Mucosa of descending colon (tissue), 3 donors: ENCODE measurements around the gene TSSK2. TPM values are rescaled to one million over a fixed set of nuclear protein-coding genes. Genes with fewer than 3 reads are reported as not detected.
A peak's percentile ranks its signal among the peaks of the same experiment; 100 is the strongest.

Source experiments
- ATAC-seq: fragments of 200-7000 bp; cut with Tn5 transposase; one replicate; pipeline ENCODE4 v1.9.1; 2020; ENCODE audit warnings: mild to moderate bottlenecking, moderate library complexity
- DNase-seq, 3 donors: peaks; one replicate each; pipeline ENCODE4 v3.0.0-alpha.2; 2020
- H3K36me3 ChIP-seq: fragments of 200-600 bp; one replicate; pipeline ENCODE4 v1.8.0; 2021; ENCODE audit warnings: low read depth, mild to moderate bottlenecking
- H3K4me1 ChIP-seq: fragments of 200-600 bp; one replicate; pipeline ENCODE4 v1.8.0; 2021; ENCODE audit warnings: low read depth, mild to moderate bottlenecking
- H3K4me3 ChIP-seq: fragments of 200-600 bp; one replicate; pipeline ENCODE4 v1.8.0; 2021; ENCODE audit warnings: mild to moderate bottlenecking
- H3K9me3 ChIP-seq: fragments of 200-600 bp; one replicate; pipeline ENCODE4 v1.8.0; 2021; ENCODE audit warnings: mild to moderate bottlenecking
- CTCF ChIP-seq: fragments of 200-600 bp; IDR thresholded peaks from one replicate; pipeline ENCODE4 v1.8.0; 2022; ENCODE audit warnings: antibody characterized with exemption, mild to moderate bottlenecking
- intact Hi-C, 2 donors: fragments of 100-400 bp; cut with DNase I in 1 of 2; cut with micrococcal nuclease in 1 of 2; formaldehyde crosslinking; loops; one replicate each; pipeline versions ENCODE4 v1.11.0 to v1.11.1; 2022; cut with DNase I, micrococcal nuclease
- total RNA-seq, 3 donors: library from RNA; stranded (reverse); fragmentation: NEBNext Ultra II Directional in 2 of 3; extraction: Animal tissue kit (Norgen Biotek cat#: 25700) in 2 of 3; gene quantifications; one replicate each; pipeline versions ENCODE4 v1.2.1 to v1.2.4, GENCODE V29; 2021 to 2023
- donor health status: DM: no; HTN: no; CAD: no; lungs with moderate emphysema.
- donor health status: DM: no; HTN: no; CAD: no.
- donor health status: DM: no; HTN: yes; CAD: no.

The TSSK2 gene
- total RNA-seq, 3 donors from 2014 or later: not detected

DNA sequence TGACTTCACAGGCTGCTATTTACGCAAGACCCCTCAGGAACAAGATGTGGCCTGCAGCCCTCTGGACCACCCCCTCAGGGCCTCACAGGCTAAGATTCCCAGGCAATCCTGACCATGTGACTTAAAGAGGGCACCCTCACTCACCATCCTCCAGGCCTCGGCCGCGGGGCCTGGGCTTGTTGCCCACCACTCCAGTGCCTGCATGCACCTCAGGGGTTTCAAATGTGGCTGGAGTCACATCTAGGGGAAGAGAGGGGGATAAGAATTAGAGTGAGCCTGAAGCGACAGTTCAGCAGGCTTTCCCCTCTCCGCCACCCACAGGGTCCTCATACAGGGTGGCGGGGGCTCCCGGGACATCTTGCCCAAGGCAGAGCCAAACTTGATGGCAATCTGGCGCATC, 11.3 kb downstream of the TSSK2 start:
- intact Hi-C loops: no loop called here
- Histone ChIP-seq H3K9me3 (no peaks in the 10 kb centered on the region), H3K36me3 (no peaks in the 10 kb centered on the region), H3K4me3 (no peak overlapping the region), H3K4me1 (peaks cover 9% of the 10 kb centered on the region)
- DNase-seq (no peak), ATAC-seq (no peak)
- TF ChIP-seq CTCF: no peak

DNA sequence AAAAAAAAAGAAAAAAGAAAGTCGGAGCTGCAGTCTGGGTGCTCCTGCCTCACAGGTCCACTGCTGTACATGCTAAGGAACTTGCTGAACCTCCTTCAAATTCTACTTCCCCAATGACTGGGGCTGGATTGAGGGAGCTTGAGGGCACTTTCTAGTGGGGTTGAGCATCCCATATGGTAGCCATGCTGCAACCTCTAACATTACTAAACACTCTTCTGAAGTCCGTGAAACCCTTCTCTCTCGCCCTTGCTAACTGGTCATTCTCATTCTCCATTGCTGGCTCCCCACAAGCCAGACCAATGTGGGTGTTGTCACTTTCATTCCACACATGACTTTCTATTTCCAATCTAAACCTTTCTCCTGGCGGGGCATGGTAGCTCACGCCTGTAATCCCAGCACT, 12.1 kb downstream of the TSSK2 start:
- peaks cover 9% of the 10 kb centered on the region for H3K4me1 ChIP-seq
- ATAC-seq (no peak), DNase-seq (no peak)
- TF ChIP-seq CTCF: no peak
- H3K36me3 ChIP-seq: no peaks in the 10 kb centered on the region
- intact Hi-C loops: no loop called here
- H3K4me3 ChIP-seq: no peak overlapping the region
- H3K9me3 ChIP-seq: no peaks in the 10 kb centered on the region

DNA sequence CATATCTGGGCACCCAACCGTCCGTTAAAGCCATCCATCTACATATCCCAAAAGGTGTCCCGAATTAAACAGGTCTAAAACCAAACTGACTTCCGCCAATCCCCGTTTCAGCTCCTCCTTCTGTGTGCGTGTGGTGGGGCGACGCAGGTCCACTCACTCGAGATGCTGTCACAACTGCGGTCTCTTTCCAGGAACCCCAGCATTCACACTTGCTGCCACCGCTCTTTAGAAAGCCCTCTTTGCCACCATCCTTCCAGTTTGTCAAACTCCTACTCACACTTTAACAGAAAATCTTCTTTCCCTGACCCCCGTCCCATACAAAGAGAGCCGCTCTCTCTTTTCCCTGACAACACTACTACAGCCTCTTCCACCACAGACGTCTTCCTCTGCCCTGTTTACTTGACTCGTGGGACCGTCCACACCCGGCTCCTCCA, 12.9 kb downstream of the TSSK2 start:
- intact Hi-C loops: no loop called here
- DNase-seq (no peak), ATAC-seq (no peak)
- H3K36me3 ChIP-seq: no peaks in the 10 kb centered on the region
- peak overlapping the region; percentile 67 for H3K4me3 ChIP-seq
- TF ChIP-seq CTCF: no peak
- peaks cover 9% of the 10 kb centered on the region for H3K4me1 ChIP-seq
- no peaks in the 10 kb centered on the region for H3K9me3 ChIP-seq

DNA sequence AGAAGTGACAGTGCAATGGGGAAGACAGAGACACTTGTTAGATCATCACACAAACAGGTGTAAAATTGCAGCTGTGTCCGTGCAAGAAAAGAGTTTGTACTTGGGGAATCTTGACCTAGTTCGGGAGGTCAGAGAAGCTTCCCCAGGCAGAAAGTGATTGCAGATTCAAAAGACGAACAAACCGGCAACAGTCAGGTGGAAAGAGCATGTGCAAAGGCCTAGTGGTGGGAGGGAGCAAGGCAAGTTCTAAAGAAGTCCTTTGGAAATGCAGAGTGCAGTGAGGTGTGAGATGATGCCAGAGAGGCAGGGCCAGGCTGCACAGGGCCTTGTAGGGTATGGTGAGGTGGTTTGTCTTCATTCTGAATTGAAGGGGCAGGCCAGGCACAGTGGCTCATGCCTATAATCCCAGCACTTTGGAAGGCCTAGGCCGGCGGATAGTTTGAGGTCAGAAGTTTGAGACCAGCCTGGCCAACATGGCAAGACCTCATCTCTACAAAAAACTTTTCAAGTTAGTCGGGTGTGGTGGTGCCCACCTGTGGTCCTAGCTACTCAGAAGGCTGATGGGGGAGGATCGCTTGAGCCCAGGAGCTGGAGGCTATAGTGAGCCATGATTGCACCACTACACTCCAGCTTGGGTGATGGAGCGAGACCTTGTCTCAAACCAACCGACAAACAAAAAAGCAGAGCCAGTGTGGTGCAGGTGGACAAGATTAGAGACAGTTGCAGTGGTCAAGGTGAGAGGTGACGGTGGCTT, 15.3 kb downstream of the TSSK2 start:
- H3K4me1 ChIP-seq: peaks cover 12% of the 10 kb centered on the region
- ATAC-seq (no peak), DNase-seq (no peak)
- no peak overlapping the region for H3K4me3 ChIP-seq
- no peaks in the 10 kb centered on the region for H3K9me3 ChIP-seq
- TF ChIP-seq CTCF: no peak
- intact Hi-C loops: no loop called here
- H3K36me3 ChIP-seq: no peaks in the 10 kb centered on the region

DNA sequence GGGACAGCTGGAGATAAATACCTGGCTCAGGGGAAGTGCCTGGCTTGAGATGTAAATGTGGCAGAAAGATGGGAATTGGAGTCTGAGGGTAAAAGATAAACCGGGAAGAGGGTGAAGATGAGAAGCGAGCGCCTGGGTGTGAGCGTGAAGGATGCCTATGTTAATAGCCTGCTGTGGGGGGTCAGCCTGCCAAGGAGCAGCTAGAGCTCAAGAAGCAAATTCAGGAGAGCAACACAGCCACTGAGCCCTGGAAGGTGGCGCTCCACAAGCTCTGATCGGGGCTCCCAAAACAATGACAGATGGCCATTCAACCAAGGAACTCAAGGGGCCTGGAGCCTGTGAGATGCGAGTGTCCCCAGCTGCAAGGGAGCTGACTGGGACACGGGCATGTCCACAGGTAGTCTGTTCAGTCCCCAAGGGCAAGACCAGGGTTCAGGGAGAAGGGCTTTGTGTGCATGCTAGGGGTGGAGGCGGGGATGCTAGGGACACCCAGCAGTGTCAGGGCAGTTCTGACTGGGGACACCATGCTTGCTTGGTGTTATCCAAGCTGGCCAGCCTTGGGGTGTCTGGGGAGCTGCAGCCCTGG, 16.2 kb downstream of the TSSK2 start:
- peaks cover 12% of the 10 kb centered on the region for H3K4me1 ChIP-seq
- no peak for DNase-seq
- intact Hi-C loops: no loop called here
- H3K36me3 ChIP-seq: no peaks in the 10 kb centered on the region
- no peak for ATAC-seq
- H3K4me3 ChIP-seq: no peak overlapping the region
- TF ChIP-seq CTCF: no peak
- H3K9me3 ChIP-seq: no peaks in the 10 kb centered on the region
